ENCODE measurements around the gene FAN1. TPM values are rescaled to one million over a fixed set of nuclear protein-coding genes. Genes with fewer than 3 reads are reported as not detected.
A peak's percentile ranks its signal among the peaks of the same experiment; 100 is the strongest.

Gene FAN1
- total and polyA plus RNA-seq, 9 of the 15 experiments (the other 6 are each of a cell fraction or from before 2014, with no cell fraction given): 1.5 to 16.8 (median 12.0) TPM

- TF ChIP-seq ZNF707 (CRISPR knock-in tag; conservative IDR thresholded peaks at IDR 0.05): no peak
- TF ChIP-seq ZNF830 (CRISPR knock-in tag; IDR thresholded peaks at IDR 0.05): no peak
- no peak for TF ChIP-seq KHSRP (IDR thresholded peaks at IDR 0.05)
- TF ChIP-seq SRSF7 (optimal IDR thresholded peaks at IDR 0.05; ENCODE audit: low read depth, low read length): no peak
- no peak for TF ChIP-seq HNRNPH1 (optimal IDR thresholded peaks at IDR 0.05; ENCODE audit: low read depth, low read length)
- TF ChIP-seq TRIM28 (IDR thresholded peaks at IDR 0.05): peak; percentile 67; the same call in 1 of the 2 replicates
- TF ChIP-seq MAFG (tag; conservative IDR thresholded peaks at IDR 0.05): peak; percentile 71
- no peak for TF ChIP-seq THRB (CRISPR knock-in tag; conservative IDR thresholded peaks at IDR 0.05)
- TF ChIP-seq ETV6 (IDR thresholded peaks at IDR 0.05; ENCODE audit: borderline replicate concordance in 1 of 2, low read depth in 2 of 2, low read length in 1 of 2): no peak
- no peak for TF ChIP-seq ETV6 (CRISPR knock-in tag; IDR thresholded peaks at IDR 0.05; ENCODE audit: borderline replicate concordance)
- TF ChIP-seq HINFP (tag; conservative IDR thresholded peaks at IDR 0.05; ENCODE audit: low read depth): no peak
- TF ChIP-seq BCL6 (CRISPR knock-in tag; IDR thresholded peaks at IDR 0.05): no peak
- TF ChIP-seq IRF9 (tag; IDR thresholded peaks at IDR 0.05): no peak
- TF ChIP-seq TRIM24 (IDR thresholded peaks at IDR 0.05): peak in 1 of 2 experiments; percentile 51; a peak in 1 of 4 replicates
- TF ChIP-seq PURB (CRISPR knock-in tag; IDR thresholded peaks at IDR 0.05; ENCODE audit: low read depth): no peak
- no peak for TF ChIP-seq NFXL1 (CRISPR knock-in tag; IDR thresholded peaks at IDR 0.05)
- TF ChIP-seq DLX4 (CRISPR knock-in tag; IDR thresholded peaks at IDR 0.05): no peak
- no peak for TF ChIP-seq ZNF134 (CRISPR knock-in tag; conservative IDR thresholded peaks at IDR 0.05)
- TF ChIP-seq ZNF75A (CRISPR knock-in tag; IDR thresholded peaks at IDR 0.05): no peak
- no peak for TF ChIP-seq TAF15 (IDR thresholded peaks at IDR 0.05; ENCODE audit: low read depth, low read length)
- peak; percentile 85 for TF ChIP-seq NFE2 (IDR thresholded peaks at IDR 0.05; ENCODE audit: low read depth)
- 0 out of 2 replicates have a peak, but pooled peaks have one; percentile 15 for TF ChIP-seq SUPT5H (IDR thresholded peaks at IDR 0.05)
- no peak for TF ChIP-seq FOXP4 (CRISPR knock-in tag; IDR thresholded peaks at IDR 0.05; ENCODE audit: borderline replicate concordance)
- TF ChIP-seq JUN (IDR thresholded peaks at IDR 0.05; ENCODE audit: borderline replicate concordance, low read depth, low read length): peak; percentile 55; the same call in 1 of the 2 replicates
- no peak for TF ChIP-seq JUN (CRISPR knock-in tag; IDR thresholded peaks at IDR 0.05; ENCODE audit: borderline replicate concordance)
Measured at GRCh38 chr15:30953731-30954378, 50.1 kb downstream of the FAN1 start (continued).
